ENCODE data around the gene SFXN1. TPM values are rescaled to one million over a fixed set of nuclear protein-coding genes. Genes with fewer than 3 reads are reported as not detected.
"Not testable (repeated sequence)": the region's sequence is repeated elsewhere in the genome, so short reads cannot be mapped to it uniquely, and the experiment has no call there.

The SFXN1 gene
- polyA plus RNA-seq, 4 donors: 14.9 to 42.1 (median 22.4) TPM

GRCh38 chr5:175491223-175491622, 12.9 kb downstream of the SFXN1 start:
- H3K27me3 ChIP-seq (ENCODE audit: control insufficient read depth in 3 of 3, insufficient read depth in 3 of 3, low read length in 3 of 3): no peaks in the 10 kb centered on the region
- H3K4me3 ChIP-seq (ENCODE audit: low read depth in 1 of 3, low read length in 3 of 3): no peak overlapping the region
- FAIRE-seq (no peak), DNase-seq (no peak)
- H3K4me1 ChIP-seq (ENCODE audit: control insufficient read depth in 3 of 3, insufficient read depth in 2 of 3, low read depth in 1 of 3, low read length in 2 of 3): no peaks in the 10 kb centered on the region
- H3K27ac ChIP-seq (ENCODE audit: low read depth in 1 of 3, low read length in 2 of 3): no peak overlapping the region
- peaks cover 5 to 35% (median 11%) of the 10 kb centered on the region in 3 donors for H3K36me3 ChIP-seq (ENCODE audit: control insufficient read depth in 3 of 3, insufficient read depth in 2 of 3, low read depth in 1 of 3, low read length in 3 of 3)
- WGBS, 3 donors: 78 to 88% (median 88%) methylated on average over 6 of the region's 6 CpGs
- no peaks in the 10 kb centered on the region for H3K9me3 ChIP-seq (ENCODE audit: control insufficient read depth in 2 of 2, insufficient read depth in 1 of 2, low read depth in 1 of 2, low read length in 1 of 2)

- DNase-seq: no peak
- no peak overlapping the region for H3K4me3 ChIP-seq (ENCODE audit: low read depth in 1 of 3, low read length in 3 of 3)
- no peaks in the 10 kb centered on the region for H3K9me3 ChIP-seq (ENCODE audit: control insufficient read depth in 2 of 2, insufficient read depth in 1 of 2, low read depth in 1 of 2, low read length in 1 of 2)
- H3K4me1 ChIP-seq (ENCODE audit: control insufficient read depth in 3 of 3, insufficient read depth in 2 of 3, low read depth in 1 of 3, low read length in 2 of 3): no peaks in the 10 kb centered on the region
- H3K27ac ChIP-seq (ENCODE audit: low read depth in 1 of 3, low read length in 2 of 3): no peak overlapping the region
- H3K27me3 ChIP-seq (ENCODE audit: control insufficient read depth in 3 of 3, insufficient read depth in 3 of 3, low read length in 3 of 3): no peaks in the 10 kb centered on the region
- 92 to 94% (median 92%) methylated on average over 7 of the region's 7 CpGs for WGBS, 3 donors
- H3K36me3 ChIP-seq (ENCODE audit: control insufficient read depth in 3 of 3, insufficient read depth in 2 of 3, low read depth in 1 of 3, low read length in 3 of 3): peaks cover 5 to 29% (median 11%) of the 10 kb centered on the region in 3 donors
- FAIRE-seq: no peak
Observed at GRCh38 chr5:175493260-175493659, 14.9 kb downstream of the SFXN1 start.

GRCh38 chr5:175493726-175494125, 15.4 kb downstream of the SFXN1 start:
- H3K27me3 ChIP-seq (ENCODE audit: control insufficient read depth in 3 of 3, insufficient read depth in 3 of 3, low read length in 3 of 3): no peaks in the 10 kb centered on the region
- no peaks in the 10 kb centered on the region for H3K9me3 ChIP-seq (ENCODE audit: control insufficient read depth in 2 of 2, insufficient read depth in 1 of 2, low read depth in 1 of 2, low read length in 1 of 2)
- no peak for FAIRE-seq
- WGBS, 3 donors: 90 to 95% (median 93%) methylated on average over 8 of the region's 8 CpGs
- H3K27ac ChIP-seq (ENCODE audit: low read depth in 1 of 3, low read length in 2 of 3): no peak overlapping the region
- H3K4me3 ChIP-seq (ENCODE audit: low read depth in 1 of 3, low read length in 3 of 3): no peak overlapping the region
- H3K36me3 ChIP-seq (ENCODE audit: control insufficient read depth in 3 of 3, insufficient read depth in 2 of 3, low read depth in 1 of 3, low read length in 3 of 3): peaks cover 5 to 26% (median 11%) of the 10 kb centered on the region in 3 donors
- no peak for DNase-seq
- no peaks in the 10 kb centered on the region for H3K4me1 ChIP-seq (ENCODE audit: control insufficient read depth in 3 of 3, insufficient read depth in 2 of 3, low read depth in 1 of 3, low read length in 2 of 3)

GRCh38 chr5:175494264-175495183, 16.2 kb downstream of the SFXN1 start:
- no peaks in the 10 kb centered on the region for H3K9me3 ChIP-seq (ENCODE audit: control insufficient read depth in 2 of 2, insufficient read depth in 1 of 2, low read depth in 1 of 2, low read length in 1 of 2)
- H3K27ac ChIP-seq (ENCODE audit: low read depth in 1 of 3, low read length in 2 of 3): no peak overlapping the region
- H3K36me3 ChIP-seq (ENCODE audit: control insufficient read depth in 3 of 3, insufficient read depth in 2 of 3, low read depth in 1 of 3, low read length in 3 of 3): peaks cover 5 to 24% (median 10%) of the 10 kb centered on the region in 3 donors
- no peaks in the 10 kb centered on the region for H3K4me1 ChIP-seq (ENCODE audit: control insufficient read depth in 3 of 3, insufficient read depth in 2 of 3, low read depth in 1 of 3, low read length in 2 of 3)
- FAIRE-seq (no peak), DNase-seq (no peak)
- 92 to 95% (median 92%) methylated on average over 17 of the region's 17 CpGs for WGBS, 3 donors
- no peaks in the 10 kb centered on the region for H3K27me3 ChIP-seq (ENCODE audit: control insufficient read depth in 3 of 3, insufficient read depth in 3 of 3, low read length in 3 of 3)
- H3K4me3 ChIP-seq (ENCODE audit: low read depth in 1 of 3, low read length in 3 of 3): no peak overlapping the region

GRCh38 chr5:175501759-175502158, 23.4 kb downstream of the SFXN1 start:
- 90 to 91% (median 91%) methylated on average over 7 of the region's 7 CpGs for WGBS, 3 donors
- Histone ChIP-seq H3K4me1 (ENCODE audit: control insufficient read depth in 3 of 3, insufficient read depth in 2 of 3, low read depth in 1 of 3, low read length in 2 of 3) (no peaks in the 10 kb centered on the region), H3K9me3 (ENCODE audit: control insufficient read depth in 2 of 2, insufficient read depth in 1 of 2, low read depth in 1 of 2, low read length in 1 of 2) (no peaks in the 10 kb centered on the region), H3K27me3 (ENCODE audit: control insufficient read depth in 3 of 3, insufficient read depth in 3 of 3, low read length in 3 of 3) (no peaks in the 10 kb centered on the region), H3K27ac (ENCODE audit: low read depth in 1 of 3, low read length in 2 of 3) (no peak overlapping the region), H3K4me3 (ENCODE audit: low read depth in 1 of 3, low read length in 3 of 3) (no peak overlapping the region), H3K36me3 (ENCODE audit: control insufficient read depth in 3 of 3, insufficient read depth in 2 of 3, low read depth in 1 of 3, low read length in 3 of 3) (peaks cover 0 to 8% (median 2%) of the 10 kb centered on the region in 3 donors)
- no peak for FAIRE-seq
- DNase-seq: no peak

- not testable (repeated sequence) for H3K27me3 ChIP-seq (ENCODE audit: control insufficient read depth in 3 of 3, insufficient read depth in 3 of 3, low read length in 3 of 3); H3K27ac ChIP-seq (ENCODE audit: low read depth in 1 of 3, low read length in 2 of 3); FAIRE-seq; DNase-seq; H3K4me3 ChIP-seq (ENCODE audit: low read depth in 1 of 3, low read length in 3 of 3); H3K4me1 ChIP-seq (ENCODE audit: control insufficient read depth in 3 of 3, insufficient read depth in 2 of 3, low read depth in 1 of 3, low read length in 2 of 3); H3K9me3 ChIP-seq (ENCODE audit: control insufficient read depth in 2 of 2, insufficient read depth in 1 of 2, low read depth in 1 of 2, low read length in 1 of 2)
- peaks cover 3 to 15% (median 14%) of the 10 kb centered on the region in 3 donors for H3K36me3 ChIP-seq (ENCODE audit: control insufficient read depth in 3 of 3, insufficient read depth in 2 of 3, low read depth in 1 of 3, low read length in 3 of 3)
- 85 to 99% (median 85%) methylated on average over 4 of the region's 4 CpGs for WGBS, 3 donors
Observed at GRCh38 chr5:175507671-175508070, 29.3 kb downstream of the SFXN1 start.

GRCh38 chr5:175508896-175509295, 30.5 kb downstream of the SFXN1 start:
- DNase-seq: no peak
- H3K27ac ChIP-seq (ENCODE audit: low read depth in 1 of 3, low read length in 2 of 3): no peak overlapping the region
- H3K27me3 ChIP-seq (ENCODE audit: control insufficient read depth in 3 of 3, insufficient read depth in 3 of 3, low read length in 3 of 3): no peaks in the 10 kb centered on the region
- FAIRE-seq: no peak
- H3K4me1 ChIP-seq (ENCODE audit: control insufficient read depth in 3 of 3, insufficient read depth in 2 of 3, low read depth in 1 of 3, low read length in 2 of 3): no peaks in the 10 kb centered on the region
- no peaks in the 10 kb centered on the region for H3K9me3 ChIP-seq (ENCODE audit: control insufficient read depth in 2 of 2, insufficient read depth in 1 of 2, low read depth in 1 of 2, low read length in 1 of 2)
- H3K4me3 ChIP-seq (ENCODE audit: low read depth in 1 of 3, low read length in 3 of 3): no peak overlapping the region
- WGBS, 3 donors: 81 to 86% (median 85%) methylated on average over 2 of the region's 2 CpGs
- H3K36me3 ChIP-seq (ENCODE audit: control insufficient read depth in 3 of 3, insufficient read depth in 2 of 3, low read depth in 1 of 3, low read length in 3 of 3): peaks cover 3 to 21% (median 20%) of the 10 kb centered on the region in 3 donors

- 93 to 97% (median 96%) methylated on average over 13 of the region's 13 CpGs for WGBS, 3 donors
- no peak for DNase-seq
- no peaks in the 10 kb centered on the region for H3K27me3 ChIP-seq (ENCODE audit: control insufficient read depth in 3 of 3, insufficient read depth in 3 of 3, low read length in 3 of 3)
- H3K36me3 ChIP-seq (ENCODE audit: control insufficient read depth in 3 of 3, insufficient read depth in 2 of 3, low read depth in 1 of 3, low read length in 3 of 3): peaks cover 8 to 42% (median 33%) of the 10 kb centered on the region in 3 donors
- no peak overlapping the region for H3K4me3 ChIP-seq (ENCODE audit: low read depth in 1 of 3, low read length in 3 of 3)
- no peak for FAIRE-seq
- no peak overlapping the region for H3K27ac ChIP-seq (ENCODE audit: low read depth in 1 of 3, low read length in 2 of 3)
- peaks cover 0 to 6% of the 10 kb centered on the region in 2 donors for H3K9me3 ChIP-seq (ENCODE audit: control insufficient read depth in 2 of 2, insufficient read depth in 1 of 2, low read depth in 1 of 2, low read length in 1 of 2)
- H3K4me1 ChIP-seq (ENCODE audit: control insufficient read depth in 3 of 3, insufficient read depth in 2 of 3, low read depth in 1 of 3, low read length in 2 of 3): no peaks in the 10 kb centered on the region
Observed at GRCh38 chr5:175513297-175513696, 34.9 kb downstream of the SFXN1 start.

Measured in small intestine (tissue), 7 donors.